Iris pigment epithelial cell (primary cell): Measurements from ENCODE around the gene DAPK2.

Source experiments
- DNase-seq: peaks from one replicate; pipeline ENCODE4 v3.0.0-alpha.2; 2011; ENCODE audit warnings: low read depth

Gene DAPK2

DNA sequence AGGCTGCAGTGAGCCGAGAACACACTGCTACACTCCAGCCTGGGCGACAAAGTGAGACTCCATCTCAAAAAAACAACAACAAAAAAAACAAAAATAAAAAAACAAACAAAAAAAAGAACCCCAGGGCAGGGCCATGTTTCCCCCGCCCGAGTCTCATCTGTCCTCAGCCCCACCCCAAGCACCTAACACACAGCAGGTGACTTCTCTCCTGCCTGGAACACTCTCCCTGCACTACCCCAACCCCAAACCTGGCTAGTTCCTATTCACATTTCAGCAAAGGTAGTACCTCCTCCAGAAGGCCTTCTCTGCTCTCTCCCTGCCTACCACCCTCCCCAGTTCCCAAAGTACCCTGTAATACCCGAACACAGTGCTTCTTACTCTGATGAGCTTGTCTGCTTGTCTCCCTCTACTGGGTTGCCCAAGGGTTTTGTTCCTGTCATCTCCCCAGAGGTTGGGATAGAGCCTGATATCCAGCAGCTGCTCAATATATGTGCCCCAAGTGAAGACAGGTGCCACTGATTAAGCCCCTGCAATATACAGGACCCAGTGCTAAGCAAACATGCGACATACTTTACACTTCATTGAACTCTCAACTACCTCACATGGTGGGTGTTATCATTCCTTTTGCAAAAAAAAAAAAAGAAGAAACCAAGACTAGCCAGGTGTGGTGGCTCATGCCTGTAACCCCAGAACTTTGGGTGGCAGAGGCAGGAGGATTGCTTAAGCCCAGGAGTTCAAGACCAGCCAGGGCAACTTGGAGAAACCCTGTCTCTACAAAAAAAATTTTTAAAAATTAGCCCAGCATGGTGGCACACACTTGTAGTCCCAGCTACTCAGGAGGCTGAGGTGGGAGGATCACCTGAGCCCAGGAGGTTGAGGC is 103.6 kb downstream of the DAPK2 start:
- DNase-seq, result no peak

DNA sequence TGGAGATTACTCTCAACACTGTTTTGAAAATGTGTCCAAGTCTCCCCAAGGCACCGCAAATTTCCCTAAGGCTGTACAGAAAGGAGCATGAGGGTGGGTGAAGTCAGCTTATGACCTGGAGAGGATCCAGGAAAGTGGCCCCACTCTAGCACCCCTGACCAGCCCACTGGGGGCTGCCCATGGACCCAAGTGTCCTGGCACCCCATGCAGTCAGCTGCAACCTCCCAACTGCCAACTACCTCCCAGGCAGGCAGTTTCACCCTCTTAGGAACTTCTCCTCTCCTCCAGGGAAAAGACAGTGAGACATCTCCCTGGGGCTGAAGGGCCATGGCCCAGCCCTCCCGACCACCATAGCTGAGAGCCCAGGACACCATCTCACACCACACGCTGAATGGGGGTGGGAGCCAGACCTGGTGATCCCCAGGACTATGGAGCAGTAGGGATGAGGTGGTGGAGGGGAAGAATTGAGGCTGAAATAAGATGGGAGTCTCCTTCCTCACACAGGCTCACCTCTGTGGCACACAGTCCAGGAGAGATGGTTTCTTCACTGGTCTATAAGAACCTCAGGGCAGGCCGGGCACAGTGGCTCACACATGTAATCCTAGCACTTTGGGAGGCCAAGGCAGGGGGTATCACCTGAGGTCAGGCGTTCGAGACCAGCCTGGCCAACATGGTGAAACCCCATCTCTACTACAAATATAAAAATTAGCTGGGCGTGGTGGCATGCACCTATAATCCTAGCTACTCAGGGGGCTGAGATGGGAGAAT is 104.4 kb downstream of the DAPK2 start:
- DNase-seq, result no peak

DNA sequence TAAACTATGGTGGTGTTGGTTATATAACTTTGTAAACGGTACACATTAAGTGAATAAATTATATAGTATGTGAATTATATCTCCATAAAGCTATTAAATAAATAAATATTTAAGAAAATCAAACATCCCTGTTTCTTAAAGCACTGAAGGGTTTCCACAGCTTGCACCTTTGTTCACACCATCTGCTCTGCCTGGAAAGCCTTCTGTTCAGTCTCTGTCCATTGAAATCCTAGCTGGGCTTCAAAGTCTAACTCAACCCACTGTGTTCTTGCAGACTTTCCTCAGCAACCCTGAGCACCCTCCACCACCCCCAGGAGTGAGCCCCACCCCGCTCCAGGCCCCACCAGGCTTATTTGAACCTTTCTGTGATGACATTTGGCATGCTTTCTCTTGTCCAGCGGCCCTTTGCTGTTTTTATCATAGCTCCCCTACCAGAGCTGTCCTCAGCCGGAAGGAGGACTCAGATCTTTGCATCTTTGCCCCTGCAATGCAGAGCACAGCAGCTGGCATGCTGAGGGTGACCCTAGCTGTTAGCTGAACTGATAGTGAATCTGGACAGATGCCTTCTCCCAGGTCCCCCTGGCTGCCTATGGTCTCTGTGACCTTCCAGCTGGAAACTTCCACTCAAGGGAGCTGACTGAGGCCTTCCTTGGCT is 105.2 kb downstream of the DAPK2 start:
- no peak for DNase-seq

DNA sequence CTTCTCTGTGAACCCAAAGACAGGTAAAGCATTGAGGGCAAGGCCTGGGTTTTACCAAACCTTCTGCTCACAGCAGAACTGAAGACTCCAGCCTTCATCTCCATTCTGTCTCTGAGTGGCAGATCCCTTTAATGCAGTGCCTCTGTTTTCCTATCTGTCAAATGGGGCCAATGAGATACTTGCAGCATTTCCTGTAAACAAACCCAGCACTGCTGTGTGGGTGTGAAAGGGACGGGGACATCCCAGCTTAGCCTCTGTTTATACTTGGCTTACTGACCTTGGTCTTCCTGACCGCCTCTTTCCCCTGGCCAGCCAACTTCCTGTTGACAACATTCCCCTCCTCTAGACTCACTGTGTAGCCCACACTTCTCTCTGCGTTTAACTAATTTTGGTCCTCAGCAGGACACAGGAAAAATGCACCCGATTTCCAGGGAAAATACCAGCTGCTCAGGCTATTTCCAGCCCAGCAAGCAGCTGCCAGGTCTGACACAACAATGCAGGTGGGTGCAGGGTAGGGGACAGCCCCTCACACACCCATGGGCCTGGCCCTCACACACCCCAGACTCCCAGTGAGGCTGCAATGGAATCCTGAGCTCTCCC is 106.7 kb downstream of the DAPK2 start:
- peak; percentile 97 for DNase-seq

DNA sequence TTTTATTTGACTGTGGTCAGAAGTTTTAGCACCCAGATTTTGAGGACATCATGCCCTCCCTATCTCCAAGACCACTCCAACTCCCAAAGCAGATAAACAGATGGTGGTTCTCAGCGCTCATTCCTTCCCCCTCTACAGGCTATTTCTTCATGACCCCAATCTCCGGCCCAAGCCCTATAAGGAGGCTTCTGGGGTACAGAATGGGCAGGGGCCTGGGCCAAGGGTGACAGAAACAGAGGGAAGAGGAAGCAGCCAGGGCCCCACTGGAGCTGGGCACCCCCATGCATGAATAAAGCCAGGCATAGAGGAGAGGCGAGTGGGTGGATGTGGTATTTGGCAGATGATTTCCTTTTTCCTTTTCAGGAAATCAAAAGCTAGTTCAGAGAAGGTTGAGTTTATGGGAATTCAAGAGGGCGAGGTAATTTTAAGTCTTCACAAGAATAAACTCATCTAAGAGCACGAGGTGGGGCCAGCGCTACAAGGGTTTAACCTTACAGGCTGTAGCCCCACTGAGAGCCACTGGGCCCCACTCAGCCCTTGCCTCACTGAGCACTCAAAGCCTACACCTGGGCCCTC is 107.7 kb downstream of the DAPK2 start:
- DNase-seq, result no peak

DNA sequence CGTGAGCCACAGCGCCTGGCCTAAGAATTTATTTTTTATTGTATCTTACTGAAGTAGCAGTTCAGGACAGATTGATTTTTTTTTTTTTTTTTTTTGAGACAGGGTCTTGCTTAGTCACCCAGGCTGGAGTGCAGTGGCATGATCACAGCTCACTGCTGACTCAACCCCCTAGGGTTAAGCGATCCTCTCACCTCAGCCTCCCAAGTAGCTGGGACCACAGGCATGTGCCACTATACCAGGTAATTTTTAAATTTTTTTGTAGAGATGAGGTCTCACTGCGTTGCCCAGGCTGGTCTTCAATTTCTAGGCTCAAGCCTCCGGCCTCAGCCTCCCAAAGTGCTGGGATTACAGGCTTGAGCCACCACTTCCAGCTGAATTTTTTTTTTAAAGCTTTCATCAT is 112.8 kb downstream of the DAPK2 start:
- DNase-seq, result peak; percentile 73

DNA sequence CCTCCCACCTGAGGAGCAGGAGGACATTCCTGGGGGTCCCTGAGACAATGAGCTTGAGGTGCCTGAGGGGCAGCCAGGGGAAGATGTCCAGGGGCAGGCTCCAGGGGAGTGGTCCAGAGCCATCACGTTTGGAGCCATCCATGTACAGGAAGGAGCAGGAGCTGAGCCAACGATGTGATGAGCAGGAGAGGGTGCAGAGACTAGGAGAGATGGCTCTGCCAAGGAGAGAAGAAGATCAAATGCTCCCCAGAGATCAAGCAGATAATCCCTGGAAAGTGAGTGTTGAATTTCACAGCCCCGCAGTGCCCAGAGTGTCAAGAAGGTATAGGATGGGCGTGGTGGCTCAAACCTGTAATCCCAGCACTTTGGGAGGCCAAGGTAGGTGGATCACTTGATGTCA is 114.7 kb downstream of the DAPK2 start:
- no peak for DNase-seq

DNA sequence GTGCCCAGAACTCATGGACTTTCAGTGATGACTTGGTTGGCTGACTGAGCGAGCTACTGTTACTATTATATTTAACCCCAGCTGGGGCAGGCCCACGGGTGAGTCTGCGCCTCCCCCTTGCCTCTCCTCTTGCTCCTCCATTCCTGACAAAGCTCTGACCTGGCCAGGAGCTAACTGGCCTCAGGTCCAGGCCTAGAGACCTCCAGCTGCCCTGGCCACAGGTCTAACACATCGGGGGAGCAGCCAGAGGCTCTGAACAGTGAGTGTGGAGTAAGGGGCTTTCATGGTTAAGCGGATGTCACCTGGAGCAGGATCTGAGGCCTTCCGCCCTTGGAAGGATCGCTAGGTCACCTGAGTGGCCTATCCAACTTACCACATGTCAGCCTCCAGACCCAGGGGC is 116.3 kb downstream of the DAPK2 start:
- DNase-seq, result no peak

DNA sequence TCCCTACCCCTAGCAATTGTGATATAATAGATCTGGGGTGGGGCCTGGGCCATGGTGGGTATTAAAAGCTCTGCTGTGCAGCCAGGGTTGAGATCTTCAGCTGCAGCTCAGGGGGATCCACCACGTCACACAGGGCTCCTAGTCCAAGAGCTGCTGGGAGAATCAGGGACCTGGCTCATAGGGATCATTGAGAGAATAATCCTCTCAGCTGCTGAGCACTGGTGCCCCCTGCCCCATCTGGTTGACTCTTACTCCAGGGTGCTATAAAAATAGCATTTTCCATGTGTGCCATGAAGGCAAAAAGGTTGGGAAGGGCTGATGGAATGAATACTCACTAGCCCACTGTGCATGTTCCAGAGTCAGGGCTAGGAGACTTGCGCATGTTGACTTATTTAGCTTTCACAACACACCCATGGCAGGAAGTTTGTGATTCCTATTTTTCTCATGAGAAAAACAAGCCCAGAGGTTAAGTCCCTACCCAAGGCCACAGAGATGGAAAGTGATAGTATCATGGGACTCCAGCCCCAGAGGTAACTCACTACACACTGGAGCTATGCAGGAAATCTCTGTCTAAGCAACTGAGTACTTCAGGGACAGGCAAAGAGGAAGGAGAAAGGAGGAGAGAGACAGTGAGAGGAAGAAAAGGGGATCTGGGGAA is 118.0 kb downstream of the DAPK2 start:
- no peak for DNase-seq

DNA sequence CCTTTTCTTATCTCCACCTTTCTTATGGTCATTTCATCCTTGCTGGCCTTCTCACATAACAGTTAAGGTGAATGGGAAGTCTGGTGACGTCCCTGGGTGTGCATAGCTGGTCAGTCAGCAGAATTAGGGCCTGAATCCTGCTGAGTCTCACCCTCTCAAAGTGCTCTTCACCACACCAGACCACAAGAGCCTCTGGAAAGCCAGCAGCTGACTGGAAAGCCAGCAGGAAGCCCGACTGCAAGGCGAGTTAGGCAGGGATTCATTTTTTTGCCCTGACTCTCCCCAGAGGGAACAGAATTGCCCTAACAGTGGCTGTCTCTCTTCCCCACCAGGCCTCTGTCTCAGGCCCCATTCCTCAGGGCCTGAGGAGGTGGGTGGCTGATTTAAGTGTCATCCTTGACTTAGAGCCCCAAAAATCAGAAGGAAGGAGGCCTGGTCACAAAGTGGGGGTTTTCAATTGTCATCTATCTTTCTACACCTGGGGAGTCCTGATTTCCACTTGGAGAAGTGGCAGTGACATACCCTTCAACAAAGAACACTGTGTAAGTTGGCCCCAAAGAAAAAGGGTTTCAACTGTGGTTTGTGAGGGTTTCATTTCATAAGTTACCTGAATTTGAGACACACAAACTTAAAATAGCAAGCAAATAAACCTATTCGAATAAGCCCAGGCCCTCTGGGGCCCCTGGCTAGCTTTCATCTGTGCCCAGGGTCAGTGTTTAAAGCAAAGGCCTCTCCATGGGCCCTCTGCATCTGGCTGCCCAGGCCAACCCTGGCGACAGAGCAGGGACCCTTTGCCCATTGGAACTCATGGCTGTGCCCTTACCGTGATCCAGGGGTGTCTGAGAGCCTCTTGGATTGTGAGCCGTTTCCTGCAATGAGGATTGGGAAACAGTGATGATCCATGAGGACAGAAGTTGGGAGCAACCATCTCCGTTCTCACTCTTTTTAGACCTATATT is 122.0 kb downstream of the DAPK2 start:
- DNase-seq, result no peak

DNA sequence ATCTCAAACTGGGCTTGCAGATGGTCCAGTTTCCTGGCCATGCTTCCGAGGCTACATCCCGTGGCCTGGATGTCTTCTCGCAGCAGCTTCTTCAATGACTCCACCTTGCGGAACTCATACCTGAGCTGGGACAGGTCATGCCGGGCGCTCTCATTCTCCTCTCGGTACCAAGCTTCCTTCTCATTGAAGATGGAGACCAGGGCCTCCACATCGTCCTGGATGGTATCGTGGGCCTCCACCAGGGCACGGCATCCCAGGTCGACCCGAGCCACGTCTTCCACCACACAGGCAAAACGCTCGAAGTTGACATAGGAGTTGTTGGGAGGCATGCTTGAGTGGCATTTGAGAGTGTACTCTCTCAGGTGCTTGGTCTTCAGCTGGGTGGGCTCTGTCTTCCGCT is 123.4 kb downstream of the DAPK2 start:
- DNase-seq, result no peak

DNA sequence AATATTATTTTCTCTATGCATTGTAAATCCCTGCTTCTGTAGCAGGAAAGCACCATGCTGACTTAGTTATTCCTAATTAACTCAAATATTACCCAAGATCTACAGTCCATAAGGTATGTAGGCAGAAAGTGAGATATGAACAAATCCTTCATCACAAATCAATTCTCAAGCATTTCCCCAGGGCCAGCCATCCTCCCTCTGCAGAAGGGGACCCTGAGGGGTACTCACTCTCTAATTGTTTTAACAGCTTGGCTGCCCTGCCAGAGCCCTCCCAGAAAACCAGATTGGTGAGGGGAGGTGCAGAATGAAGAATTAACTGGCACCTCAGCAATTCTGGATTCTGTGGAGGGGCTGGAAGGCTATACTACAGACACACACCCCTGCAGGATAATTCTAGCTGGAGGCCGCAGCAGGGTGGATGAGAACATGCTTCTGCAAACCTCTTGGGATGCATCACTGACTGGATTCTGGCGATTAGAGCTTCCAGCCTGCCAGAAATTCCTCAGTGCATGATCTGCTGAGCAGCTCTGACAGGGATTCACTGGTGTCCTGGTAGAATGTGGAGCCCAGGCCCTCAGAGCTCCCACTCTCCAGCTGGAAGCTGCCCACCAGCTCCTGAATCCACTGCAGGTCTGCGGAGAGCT is 123.9 kb downstream of the DAPK2 start:
- DNase-seq, result no peak

DNA sequence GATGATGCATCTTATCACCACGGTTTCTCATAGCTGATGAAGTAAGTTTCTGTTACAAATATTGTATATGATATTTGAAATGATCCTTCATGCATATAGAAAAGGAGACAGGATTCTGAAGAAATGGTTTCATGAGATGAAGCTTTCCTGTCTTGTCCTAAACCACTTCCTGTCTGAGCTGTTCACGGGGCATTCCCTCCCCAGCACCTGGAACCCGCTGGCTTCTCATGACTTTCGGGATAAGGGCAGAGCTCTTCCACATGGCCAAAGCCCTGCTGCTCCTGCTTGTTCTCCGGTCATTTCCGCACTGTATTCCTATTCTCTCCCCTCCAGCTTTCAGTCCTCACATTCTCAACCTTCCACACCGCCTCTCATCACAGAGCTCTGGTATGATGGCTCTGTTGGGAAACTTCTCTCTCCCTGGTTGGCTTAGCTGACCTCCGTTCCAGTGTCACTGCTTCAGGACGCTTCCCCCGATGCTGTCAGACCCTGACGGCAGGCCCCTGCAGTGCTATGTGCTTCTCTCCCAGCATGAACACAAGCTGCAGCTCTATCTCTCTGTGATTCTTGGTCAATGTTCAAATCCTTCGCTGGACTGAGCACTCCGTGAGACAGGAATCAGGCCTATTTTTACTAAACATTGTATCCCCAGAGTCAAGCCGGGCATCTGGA is 125.6 kb downstream of the DAPK2 start:
- DNase-seq, result no peak

DNA sequence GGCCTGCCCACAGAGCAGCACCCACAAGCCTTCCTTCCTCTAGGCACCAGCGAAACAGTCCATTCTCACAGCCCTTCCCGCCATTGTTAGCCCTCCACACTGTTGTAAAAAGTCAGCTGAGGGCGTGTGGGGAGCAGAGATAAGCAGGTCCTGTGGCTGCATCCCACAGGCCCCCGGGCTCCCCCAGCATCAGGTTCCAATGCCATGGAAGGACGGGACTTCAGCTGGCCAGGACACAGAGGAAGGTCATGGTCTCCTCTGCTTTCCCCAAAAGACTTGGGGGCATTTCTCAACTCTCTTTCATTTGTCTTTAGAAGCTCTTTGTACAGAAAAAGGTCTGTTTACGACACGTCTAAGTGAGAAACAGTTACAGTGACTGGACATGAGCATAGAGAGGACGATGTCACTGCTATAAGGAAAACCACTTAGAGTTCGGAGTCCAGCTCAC is 127.4 kb downstream of the DAPK2 start:
- no peak for DNase-seq

DNA sequence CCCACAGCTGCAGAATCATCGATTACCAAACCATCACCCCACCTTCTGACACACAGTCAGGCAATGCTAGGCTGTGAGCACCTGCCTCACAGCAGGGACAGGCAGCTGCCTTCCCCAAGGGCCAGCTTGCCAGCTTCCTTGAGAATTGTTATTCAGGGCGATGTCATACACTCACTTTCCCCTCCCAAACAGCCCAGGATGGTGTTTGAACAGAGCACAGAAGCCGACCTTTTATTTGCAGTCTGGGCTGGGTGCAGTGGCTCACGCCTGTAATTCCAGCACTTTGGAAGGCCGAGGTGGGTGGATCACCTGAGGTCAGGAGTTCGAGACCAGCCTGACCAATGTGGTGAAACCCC is 128.0 kb downstream of the DAPK2 start:
- DNase-seq, result no peak

DNA sequence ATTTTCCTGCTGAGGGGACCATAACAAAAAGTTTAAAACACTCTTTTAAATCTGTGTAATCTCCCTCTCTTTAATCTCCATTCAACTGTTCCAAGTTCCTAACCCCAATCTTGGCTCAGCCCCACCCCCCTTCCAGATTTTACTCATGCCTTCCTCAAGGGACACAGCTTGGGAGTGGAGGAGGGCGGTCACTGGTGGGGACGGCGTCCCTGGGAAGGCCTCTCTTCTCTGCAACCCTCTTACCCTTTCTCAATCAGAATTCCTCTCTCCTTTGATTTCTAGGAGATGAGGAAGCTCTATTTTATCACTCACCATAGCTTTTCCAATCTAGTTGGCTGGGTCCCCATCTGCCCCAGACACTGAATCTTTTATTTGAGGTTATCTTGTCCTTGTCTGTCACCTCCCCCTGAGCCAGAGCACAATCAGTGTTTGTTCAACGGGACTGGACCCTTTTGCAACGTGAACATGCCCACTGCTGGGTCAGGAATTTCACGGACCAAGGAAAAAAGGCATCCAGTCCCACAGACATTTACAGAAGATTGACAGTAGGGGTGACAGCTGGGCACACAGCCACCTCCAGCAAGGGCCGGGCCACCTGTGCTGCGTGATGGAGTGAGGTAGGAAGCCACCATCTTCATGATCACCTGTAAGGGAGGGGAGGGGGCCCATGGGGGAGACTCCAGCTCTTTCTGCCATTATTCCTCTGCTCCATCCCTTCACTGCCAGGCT is 128.5 kb downstream of the DAPK2 start:
- DNase-seq, result no peak

DNA sequence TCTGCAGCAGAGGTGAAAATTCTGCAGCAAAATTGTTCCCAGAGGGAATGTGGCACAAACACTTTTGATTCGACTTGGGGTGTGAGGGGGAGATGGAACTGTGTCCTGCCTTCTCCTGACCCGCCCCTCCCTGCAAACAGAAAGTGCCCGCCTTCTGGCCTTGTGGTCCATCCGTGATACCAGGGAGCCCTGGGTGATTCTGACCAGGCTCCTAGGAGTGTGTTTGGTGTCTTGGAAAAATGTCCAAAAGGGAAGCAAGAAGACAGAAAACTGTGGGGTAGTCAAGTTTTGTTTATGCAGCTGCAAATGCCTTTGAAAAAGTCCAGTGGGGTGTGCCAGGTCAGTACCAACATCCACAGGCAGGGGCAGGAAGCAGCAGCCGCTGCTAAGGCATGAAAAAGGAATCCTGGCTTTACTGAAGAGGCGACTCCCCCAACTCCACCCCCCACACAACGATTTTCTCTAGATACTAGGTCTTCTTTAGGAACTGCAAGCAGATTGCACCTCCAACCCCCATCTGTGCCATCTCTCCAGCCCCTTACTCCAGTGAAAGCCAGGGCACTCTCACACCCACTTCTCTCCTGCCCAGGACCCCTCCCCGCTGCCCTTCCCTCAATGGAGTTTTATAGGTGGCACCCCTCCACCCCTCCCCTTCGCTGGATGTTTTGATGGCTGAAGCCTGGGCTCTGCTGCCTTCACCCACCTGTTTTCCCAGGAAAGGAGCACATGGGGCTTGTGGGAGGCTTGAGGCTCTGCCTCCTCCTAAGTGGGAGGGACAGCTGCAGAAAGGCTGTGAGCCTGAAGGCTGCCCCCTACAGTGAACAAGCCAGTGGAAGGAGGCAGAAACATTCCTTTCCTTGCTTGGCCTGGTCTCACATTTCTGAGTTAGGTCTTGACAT is 130.2 kb downstream of the DAPK2 start:
- DNase-seq, result peak; percentile 60
